Measurements from ENCODE around the gene CHPF2. TPM values are rescaled to one million over a fixed set of nuclear protein-coding genes. Genes with fewer than 3 reads are reported as not detected.

Gene CHPF2
- total and polyA plus RNA-seq, 2 of the 13 experiments (the other 11 are each of a cell fraction or from before 2014, with no cell fraction given), result 15.4 to 21.5 TPM

DNA sequence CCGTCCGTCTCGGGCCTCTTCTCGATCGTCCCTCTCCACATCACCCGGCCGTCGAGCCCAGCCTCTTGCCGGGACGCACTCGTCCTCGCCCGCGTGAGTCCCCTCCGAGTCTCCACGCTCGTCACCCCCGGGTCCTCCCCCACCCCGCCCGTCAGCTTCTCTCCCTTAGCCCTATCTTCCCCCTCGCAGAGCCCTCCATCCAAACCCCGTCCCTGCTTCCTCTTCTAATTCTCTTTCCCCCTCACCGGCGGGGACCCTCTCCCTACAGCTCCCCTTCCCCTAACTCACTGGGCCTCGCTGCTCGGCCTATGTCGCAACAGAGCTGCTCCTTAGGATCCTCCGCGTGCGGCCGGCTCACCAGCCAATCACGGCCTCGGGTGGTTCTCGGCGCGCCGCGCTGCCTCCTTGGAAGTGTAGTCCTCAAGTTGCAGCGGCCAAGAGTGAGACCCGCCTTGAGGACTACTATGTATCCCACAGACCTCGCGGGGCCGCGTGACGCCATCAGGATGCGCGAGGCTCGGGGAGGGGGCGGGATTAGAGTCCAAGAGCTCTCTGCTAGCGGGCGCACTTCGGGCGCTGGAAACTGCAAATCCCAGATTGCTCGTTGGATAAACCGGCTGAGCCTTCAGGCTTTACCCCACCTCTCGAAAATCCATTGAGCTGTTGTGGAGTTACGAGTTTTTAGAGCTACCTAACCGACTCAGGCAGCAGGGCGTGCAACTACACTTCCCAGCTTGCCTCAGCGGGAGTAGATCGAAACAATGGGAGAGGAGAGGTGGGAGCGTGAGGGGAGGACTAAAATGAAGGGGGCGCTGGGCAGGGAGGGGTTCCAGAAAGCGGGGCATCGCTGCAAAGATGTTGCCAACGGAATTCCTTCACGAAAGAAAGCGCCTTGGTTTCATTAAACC lies 5.2 kb upstream of the CHPF2 start, which contains the start of gene ABCF2 (continued):
- TF ChIP-seq PHF20 (CRISPR knock-in tag; IDR thresholded peaks at IDR 0.05) (peak; percentile 95), KAT8 (CRISPR knock-in tag; IDR thresholded peaks at IDR 0.05) (peak; percentile 96), PLRG1 (conservative IDR thresholded peaks at IDR 0.05) (no peak), FOXK2 (IDR thresholded peaks at IDR 0.05) (no peak), NONO (IDR thresholded peaks at IDR 0.05) (no peak), NONO (CRISPR knock-in tag; conservative IDR thresholded peaks at IDR 0.05) (peak; percentile 67; the same call in 1 of the 2 replicates), DR1 (CRISPR knock-in tag; IDR thresholded peaks at IDR 0.05) (peak; percentile 55; the same call in 1 of the 2 replicates), ZNF44 (CRISPR knock-in tag; IDR thresholded peaks at IDR 0.05) (no peak), POGZ (CRISPR knock-in tag; IDR thresholded peaks at IDR 0.05) (peak; percentile 74), ZNF790 (CRISPR knock-in tag; IDR thresholded peaks at IDR 0.05; ENCODE audit: borderline replicate concordance) (0 out of 2 replicates have a peak, but pooled peaks have one; percentile 56), EED (CRISPR knock-in tag; IDR thresholded peaks at IDR 0.05) (no peak), NR1H2 (CRISPR knock-in tag; IDR thresholded peaks at IDR 0.05; ENCODE audit: borderline replicate concordance, low read depth) (no peak), ISL2 (CRISPR knock-in tag; IDR thresholded peaks at IDR 0.05) (0 out of 2 replicates have a peak, but pooled peaks have one; percentile 21), GABPB1 (CRISPR knock-in tag; IDR thresholded peaks at IDR 0.05) (peak; percentile 90), ZFP82 (CRISPR knock-in tag; IDR thresholded peaks at IDR 0.05; ENCODE audit: borderline replicate concordance) (no peak), HCFC1 (IDR thresholded peaks at IDR 0.05; ENCODE audit: low read depth, low read length) (peak; percentile 95), ZNF816 (CRISPR knock-in tag; IDR thresholded peaks at IDR 0.05; ENCODE audit: borderline replicate concordance) (no peak), MXI1 (IDR thresholded peaks at IDR 0.05; ENCODE audit: borderline replicate concordance, low read depth, low read length) (peak; percentile 73; the same call in 1 of the 3 replicates)
- TF ChIP-seq, protein P1, sequence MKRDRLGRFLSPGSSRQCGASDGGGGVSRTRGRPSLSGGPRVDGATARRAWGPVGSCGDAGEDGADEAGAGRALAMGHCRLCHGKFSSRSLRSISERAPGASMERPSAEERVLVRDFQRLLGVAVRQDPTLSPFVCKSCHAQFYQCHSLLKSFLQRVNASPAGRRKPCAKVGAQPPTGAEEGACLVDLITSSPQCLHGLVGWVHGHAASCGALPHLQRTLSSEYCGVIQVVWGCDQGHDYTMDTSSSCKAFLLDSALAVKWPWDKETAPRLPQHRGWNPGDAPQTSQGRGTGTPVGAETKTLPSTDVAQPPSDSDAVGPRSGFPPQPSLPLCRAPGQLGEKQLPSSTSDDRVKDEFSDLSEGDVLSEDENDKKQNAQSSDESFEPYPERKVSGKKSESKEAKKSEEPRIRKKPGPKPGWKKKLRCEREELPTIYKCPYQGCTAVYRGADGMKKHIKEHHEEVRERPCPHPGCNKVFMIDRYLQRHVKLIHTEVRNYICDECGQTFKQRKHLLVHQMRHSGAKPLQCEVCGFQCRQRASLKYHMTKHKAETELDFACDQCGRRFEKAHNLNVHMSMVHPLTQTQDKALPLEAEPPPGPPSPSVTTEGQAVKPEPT (CRISPR knock-in tag; IDR thresholded peaks at IDR 0.05; ENCODE audit: low read depth), result no peak
- TF ChIP-seq, protein P2, sequence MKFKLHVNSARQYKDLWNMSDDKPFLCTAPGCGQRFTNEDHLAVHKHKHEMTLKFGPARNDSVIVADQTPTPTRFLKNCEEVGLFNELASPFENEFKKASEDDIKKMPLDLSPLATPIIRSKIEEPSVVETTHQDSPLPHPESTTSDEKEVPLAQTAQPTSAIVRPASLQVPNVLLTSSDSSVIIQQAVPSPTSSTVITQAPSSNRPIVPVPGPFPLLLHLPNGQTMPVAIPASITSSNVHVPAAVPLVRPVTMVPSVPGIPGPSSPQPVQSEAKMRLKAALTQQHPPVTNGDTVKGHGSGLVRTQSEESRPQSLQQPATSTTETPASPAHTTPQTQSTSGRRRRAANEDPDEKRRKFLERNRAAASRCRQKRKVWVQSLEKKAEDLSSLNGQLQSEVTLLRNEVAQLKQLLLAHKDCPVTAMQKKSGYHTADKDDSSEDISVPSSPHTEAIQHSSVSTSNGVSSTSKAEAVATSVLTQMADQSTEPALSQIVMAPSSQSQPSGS (CRISPR knock-in tag; IDR thresholded peaks at IDR 0.05), result peak; percentile 38; the same call in 1 of the 2 replicates
- TF ChIP-seq, protein P3, sequence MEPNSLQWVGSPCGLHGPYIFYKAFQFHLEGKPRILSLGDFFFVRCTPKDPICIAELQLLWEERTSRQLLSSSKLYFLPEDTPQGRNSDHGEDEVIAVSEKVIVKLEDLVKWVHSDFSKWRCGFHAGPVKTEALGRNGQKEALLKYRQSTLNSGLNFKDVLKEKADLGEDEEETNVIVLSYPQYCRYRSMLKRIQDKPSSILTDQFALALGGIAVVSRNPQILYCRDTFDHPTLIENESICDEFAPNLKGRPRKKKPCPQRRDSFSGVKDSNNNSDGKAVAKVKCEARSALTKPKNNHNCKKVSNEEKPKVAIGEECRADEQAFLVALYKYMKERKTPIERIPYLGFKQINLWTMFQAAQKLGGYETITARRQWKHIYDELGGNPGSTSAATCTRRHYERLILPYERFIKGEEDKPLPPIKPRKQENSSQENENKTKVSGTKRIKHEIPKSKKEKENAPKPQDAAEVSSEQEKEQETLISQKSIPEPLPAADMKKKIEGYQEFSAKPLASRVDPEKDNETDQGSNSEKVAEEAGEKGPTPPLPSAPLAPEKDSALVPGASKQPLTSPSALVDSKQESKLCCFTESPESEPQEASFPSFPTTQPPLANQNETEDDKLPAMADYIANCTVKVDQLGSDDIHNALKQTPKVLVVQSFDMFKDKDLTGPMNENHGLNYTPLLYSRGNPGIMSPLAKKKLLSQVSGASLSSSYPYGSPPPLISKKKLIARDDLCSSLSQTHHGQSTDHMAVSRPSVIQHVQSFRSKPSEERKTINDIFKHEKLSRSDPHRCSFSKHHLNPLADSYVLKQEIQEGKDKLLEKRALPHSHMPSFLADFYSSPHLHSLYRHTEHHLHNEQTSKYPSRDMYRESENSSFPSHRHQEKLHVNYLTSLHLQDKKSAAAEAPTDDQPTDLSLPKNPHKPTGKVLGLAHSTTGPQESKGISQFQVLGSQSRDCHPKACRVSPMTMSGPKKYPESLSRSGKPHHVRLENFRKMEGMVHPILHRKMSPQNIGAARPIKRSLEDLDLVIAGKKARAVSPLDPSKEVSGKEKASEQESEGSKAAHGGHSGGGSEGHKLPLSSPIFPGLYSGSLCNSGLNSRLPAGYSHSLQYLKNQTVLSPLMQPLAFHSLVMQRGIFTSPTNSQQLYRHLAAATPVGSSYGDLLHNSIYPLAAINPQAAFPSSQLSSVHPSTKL (CRISPR knock-in tag; IDR thresholded peaks at IDR 0.05), result no peak

Measured in HepG2 (cell line).